ENCODE data around the gene MSX1.

DNA sequence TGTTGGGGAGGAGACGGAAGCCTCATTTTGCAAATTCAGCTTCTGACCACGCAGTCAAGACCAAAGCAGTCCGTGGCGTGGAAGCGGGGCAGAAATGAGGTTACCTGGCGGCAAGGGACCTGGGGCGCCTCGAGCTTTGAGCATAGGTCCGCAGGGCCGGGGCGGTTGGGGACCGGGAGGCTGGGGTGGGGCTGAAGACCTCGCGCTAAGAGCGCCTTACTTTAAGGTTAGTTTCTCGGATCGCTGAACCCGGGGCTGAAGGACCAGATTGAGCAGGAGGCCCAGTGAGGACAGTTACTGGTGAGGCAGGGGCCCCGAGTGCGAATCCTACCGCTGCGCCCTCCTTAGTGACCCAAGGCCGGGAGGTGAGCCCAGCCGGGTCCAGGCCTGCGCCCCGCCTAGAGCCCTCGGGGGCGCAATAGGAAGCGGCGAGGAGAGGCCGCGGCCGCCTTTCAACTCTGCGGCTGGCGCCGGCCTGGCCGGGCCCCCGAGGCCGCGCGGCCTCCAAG lies 7.5 kb downstream of the MSX1 start:
- TF ChIP-seq, protein P1, sequence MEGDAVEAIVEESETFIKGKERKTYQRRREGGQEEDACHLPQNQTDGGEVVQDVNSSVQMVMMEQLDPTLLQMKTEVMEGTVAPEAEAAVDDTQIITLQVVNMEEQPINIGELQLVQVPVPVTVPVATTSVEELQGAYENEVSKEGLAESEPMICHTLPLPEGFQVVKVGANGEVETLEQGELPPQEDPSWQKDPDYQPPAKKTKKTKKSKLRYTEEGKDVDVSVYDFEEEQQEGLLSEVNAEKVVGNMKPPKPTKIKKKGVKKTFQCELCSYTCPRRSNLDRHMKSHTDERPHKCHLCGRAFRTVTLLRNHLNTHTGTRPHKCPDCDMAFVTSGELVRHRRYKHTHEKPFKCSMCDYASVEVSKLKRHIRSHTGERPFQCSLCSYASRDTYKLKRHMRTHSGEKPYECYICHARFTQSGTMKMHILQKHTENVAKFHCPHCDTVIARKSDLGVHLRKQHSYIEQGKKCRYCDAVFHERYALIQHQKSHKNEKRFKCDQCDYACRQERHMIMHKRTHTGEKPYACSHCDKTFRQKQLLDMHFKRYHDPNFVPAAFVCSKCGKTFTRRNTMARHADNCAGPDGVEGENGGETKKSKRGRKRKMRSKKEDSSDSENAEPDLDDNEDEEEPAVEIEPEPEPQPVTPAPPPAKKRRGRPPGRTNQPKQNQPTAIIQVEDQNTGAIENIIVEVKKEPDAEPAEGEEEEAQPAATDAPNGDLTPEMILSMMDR (conservative IDR thresholded peaks at IDR 0.05; ENCODE audit: low read depth, low read length) = no peak
- TF ChIP-seq EZH2 (IDR thresholded peaks at IDR 0.05; ENCODE audit: borderline replicate concordance, low read depth, low read length, poor library complexity, severe bottlenecking) = no peak
